Liver (tissue), 9 donors: Measurements from ENCODE around the gene IGF2R. TPM values are rescaled to one million over a fixed set of nuclear protein-coding genes. Genes with fewer than 3 reads are reported as not detected.

Experiments used
- DNase-seq: peaks from one replicate; pipeline ENCODE4 v3.0.0-alpha.2; 2017; ENCODE audit warnings: low spot score
- H3K27ac ChIP-seq, 2 donors: one replicate each; pipeline ENCODE4 v1.7.0; 2013; ENCODE audit warnings: inconsistent platforms in 2 of 2, low read length in 2 of 2, control low read depth in 1 of 2, low read depth in 1 of 2, mild to moderate bottlenecking in 1 of 2
- H3K27me3 ChIP-seq, 4 donors: one replicate each; pipeline versions ENCODE4 v1.6.1 to v1.7.0; 2013; ENCODE audit warnings: low read length in 3 of 4, inconsistent platforms in 1 of 4, mild to moderate bottlenecking in 1 of 4, moderate library complexity in 1 of 4; ENCODE audit not compliant: control insufficient read depth in 4 of 4, insufficient read depth in 4 of 4
- H3K36me3 ChIP-seq, 4 donors: one replicate each; pipeline versions ENCODE4 v1.6.1 to v1.7.0; 2013; ENCODE audit warnings: low read length in 3 of 4, mild to moderate bottlenecking in 3 of 4, low read depth in 1 of 4, moderate library complexity in 1 of 4; ENCODE audit not compliant: control insufficient read depth in 4 of 4, insufficient read depth in 3 of 4
- H3K4me1 ChIP-seq, 4 donors: one replicate each; pipeline versions ENCODE4 v1.6.1 to v1.7.0; 2013; ENCODE audit warnings: low read length in 3 of 4, mild to moderate bottlenecking in 3 of 4, moderate library complexity in 1 of 4; ENCODE audit not compliant: control insufficient read depth in 4 of 4, insufficient read depth in 4 of 4
- H3K4me3 ChIP-seq, 3 donors: one replicate each; pipeline versions ENCODE4 v1.6.1 to v1.7.0; 2013; ENCODE audit warnings: low read length in 3 of 3, control low read depth in 1 of 3, low read depth in 1 of 3, mild to moderate bottlenecking in 1 of 3
- H3K9ac ChIP-seq, 2 donors: one replicate each; pipeline ENCODE4 v1.7.0; 2013; ENCODE audit warnings: low read length in 2 of 2, mild to moderate bottlenecking in 2 of 2, moderate library complexity in 2 of 2, control low read depth in 1 of 2, low read depth in 1 of 2
- H3K9me3 ChIP-seq, 4 donors: one replicate each; pipeline versions ENCODE4 v1.6.1 to v1.7.0; 2013; ENCODE audit warnings: low read length in 3 of 4; ENCODE audit not compliant: control insufficient read depth in 4 of 4
- EGR1 ChIP-seq, 2 donors: IDR thresholded peaks; 2 replicates each; pipeline ENCODE4 v1.6.1; 2016 to 2018; ENCODE audit warnings: antibody characterized with exemption in 2 of 2, low read depth in 2 of 2
- FOXA1 ChIP-seq: IDR thresholded peaks from 2 replicates; pipeline ENCODE4 v1.6.1; 2016; ENCODE audit warnings: antibody characterized with exemption
- FOXA2 ChIP-seq: IDR thresholded peaks from 2 replicates; pipeline ENCODE4 v1.6.1; 2016; ENCODE audit warnings: antibody characterized with exemption
- GABPA ChIP-seq, 2 donors: IDR thresholded peaks in 1 of 2; conservative IDR thresholded peaks in 1 of 2; 2 replicates each; pipeline ENCODE4 v1.6.1; 2016; ENCODE audit warnings: antibody characterized with exemption in 2 of 2, mild to moderate bottlenecking in 1 of 2, moderate library complexity in 1 of 2
- HNF4A ChIP-seq, 2 donors: conservative IDR thresholded peaks; 2 replicates each; pipeline ENCODE4 v1.6.1; 2016; ENCODE audit warnings: antibody characterized with exemption in 2 of 2, mild to moderate bottlenecking in 2 of 2
- HNF4G ChIP-seq: IDR thresholded peaks from 2 replicates; pipeline ENCODE4 v1.6.1; 2016; ENCODE audit warnings: antibody characterized with exemption
- JUND ChIP-seq, 2 donors: IDR thresholded peaks; 2 replicates each; pipeline ENCODE4 v1.6.1; 2016; ENCODE audit warnings: antibody characterized with exemption in 2 of 2
- NR2F2 ChIP-seq: IDR thresholded peaks from 2 replicates; pipeline ENCODE4 v1.6.1; 2016; ENCODE audit warnings: antibody characterized with exemption
- RAD21 ChIP-seq, 2 donors: IDR thresholded peaks; 2 replicates each; pipeline ENCODE4 v1.6.1; 2016; ENCODE audit warnings: antibody characterized with exemption in 2 of 2, mild to moderate bottlenecking in 2 of 2
- RXRA ChIP-seq, 2 donors: IDR thresholded peaks; 2 replicates each; pipeline ENCODE4 v1.6.1; 2017 to 2018; ENCODE audit warnings: antibody characterized with exemption in 2 of 2, mild to moderate bottlenecking in 1 of 2
- SP1 ChIP-seq: IDR thresholded peaks from 2 replicates; pipeline ENCODE4 v1.6.1; 2018; ENCODE audit warnings: antibody characterized with exemption, mild to moderate bottlenecking
- TAF1 ChIP-seq: conservative IDR thresholded peaks from 2 replicates; pipeline ENCODE4 v1.6.1; 2016; ENCODE audit warnings: antibody characterized with exemption, mild to moderate bottlenecking
- YY1 ChIP-seq: IDR thresholded peaks from 2 replicates; pipeline ENCODE4 v1.6.1; 2016; ENCODE audit warnings: antibody characterized with exemption, mild to moderate bottlenecking
- WGBS: extraction: QIAGEN DNeasy Blood & Tissue Kit; methylation state at CpG from one replicate; pipeline ENCODE4 v1.1.7; 2013; 5-methylcytosine and 5-hydroxymethylcytosine counted together
- polyA plus RNA-seq, 2 donors: library from polyadenylated mRNA; stranded (reverse) in 1 of 2; unstranded in 1 of 2; fragments of 200-250 nt in 1 of 2; fragments of >200 nt in 1 of 2; fragmentation: Nextera tagmentation in 1 of 2; extraction: Ambion mirVana in 1 of 2; gene quantifications; one replicate each; pipeline versions ENCODE4 v1.2.1 to v1.2.3, GENCODE V29; 2013 to 2015
- total RNA-seq, 2 donors: library from RNA; depleted of rRNA; stranded (reverse); fragments of >200 nt; gene quantifications; one replicate each; pipeline ENCODE4 v1.2.3, GENCODE V29; 2014
- TF ChIP-seq, protein P1 (sequence below): IDR thresholded peaks from 2 replicates; pipeline ENCODE4 v1.6.1; 2016; ENCODE audit warnings: antibody characterized with exemption
- TF ChIP-seq, protein P2 (sequence below): IDR thresholded peaks from 2 replicates; pipeline ENCODE4 v1.6.1; 2016; ENCODE audit warnings: antibody characterized with exemption
- TF ChIP-seq, protein P3 (sequence below): IDR thresholded peaks from 2 replicates; pipeline ENCODE4 v1.6.1; 2016; ENCODE audit warnings: antibody characterized with exemption, mild to moderate bottlenecking
- TF ChIP-seq, protein P4 (sequence below): fragments of 150-350 bp; IDR thresholded peaks from 2 replicates; pipeline ENCODE4 v1.5.1; 2017; ENCODE audit warnings: improper control_type of control experiment, low read depth, low read length; ENCODE audit not compliant: missing input control
- TF ChIP-seq, protein P5 (sequence below): IDR thresholded peaks from 2 replicates; pipeline ENCODE4 v1.6.1; 2016; ENCODE audit warnings: antibody characterized with exemption
- donor health status: healthy.
- donor health status: healthy.
- donor health status: healthy.
- donor health status: healthy.
- donor health status: healthy.

Gene IGF2R
- total and polyA plus RNA-seq, 4 donors: 16.6 to 84.9 (median 45.7) TPM

DNA sequence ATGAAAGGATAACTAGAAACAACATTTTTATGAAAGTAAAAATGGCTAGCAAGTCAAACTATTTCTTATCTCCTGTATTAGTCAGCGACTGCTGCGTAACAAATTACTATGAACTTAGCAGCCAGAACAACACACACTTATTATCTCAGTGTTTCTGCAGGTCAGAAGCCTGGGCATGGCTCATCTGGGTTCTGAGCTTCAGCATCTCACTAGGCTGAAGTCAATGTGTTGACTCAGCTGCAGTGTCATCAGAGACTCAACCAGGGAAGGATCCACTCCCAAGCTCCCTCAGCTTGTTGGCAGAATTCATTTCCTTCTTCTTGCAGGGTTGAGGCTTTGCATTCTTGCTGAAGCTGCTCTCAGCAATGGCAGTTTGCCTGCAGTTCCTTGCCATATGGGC is 33.2 kb upstream of the IGF2R start:
- Histone ChIP-seq H3K4me1 (peaks cover 0 to 2% (median 0%) of the 10 kb centered on the region in 4 donors), H3K36me3 (no peaks in the 10 kb centered on the region), H3K9me3 (peaks cover 0 to 4% (median 0%) of the 10 kb centered on the region in 4 donors), H3K9ac (no peak overlapping the region), H3K27me3 (no peaks in the 10 kb centered on the region), H3K27ac (no peak overlapping the region), H3K4me3 (no peak overlapping the region)
- WGBS: 97% methylated on average over 2 of the region's 2 CpGs
- DNase-seq: no peak
- TF ChIP-seq SP1 (no peak), YY1 (no peak), RXRA (IDR thresholded peaks at IDR 0.05) (no peak), NR2F2 (no peak), TAF1 (no peak), FOXA2 (no peak), FOXA1 (no peak), JUND (IDR thresholded peaks at IDR 0.05) (no peak), GABPA (IDR thresholded peaks at IDR 0.05 in 1 of 2, conservative IDR thresholded peaks at IDR 0.05 in 1 of 2) (no peak), HNF4A (conservative IDR thresholded peaks at IDR 0.05) (no peak), HNF4G (no peak), EGR1 (IDR thresholded peaks at IDR 0.05; ENCODE audit: low read depth in 2 of 2) (no peak), RAD21 (IDR thresholded peaks at IDR 0.05) (no peak)
- TF ChIP-seq, protein P1, sequence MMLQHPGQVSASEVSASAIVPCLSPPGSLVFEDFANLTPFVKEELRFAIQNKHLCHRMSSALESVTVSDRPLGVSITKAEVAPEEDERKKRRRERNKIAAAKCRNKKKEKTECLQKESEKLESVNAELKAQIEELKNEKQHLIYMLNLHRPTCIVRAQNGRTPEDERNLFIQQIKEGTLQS: no peak
- TF ChIP-seq, protein P2, sequence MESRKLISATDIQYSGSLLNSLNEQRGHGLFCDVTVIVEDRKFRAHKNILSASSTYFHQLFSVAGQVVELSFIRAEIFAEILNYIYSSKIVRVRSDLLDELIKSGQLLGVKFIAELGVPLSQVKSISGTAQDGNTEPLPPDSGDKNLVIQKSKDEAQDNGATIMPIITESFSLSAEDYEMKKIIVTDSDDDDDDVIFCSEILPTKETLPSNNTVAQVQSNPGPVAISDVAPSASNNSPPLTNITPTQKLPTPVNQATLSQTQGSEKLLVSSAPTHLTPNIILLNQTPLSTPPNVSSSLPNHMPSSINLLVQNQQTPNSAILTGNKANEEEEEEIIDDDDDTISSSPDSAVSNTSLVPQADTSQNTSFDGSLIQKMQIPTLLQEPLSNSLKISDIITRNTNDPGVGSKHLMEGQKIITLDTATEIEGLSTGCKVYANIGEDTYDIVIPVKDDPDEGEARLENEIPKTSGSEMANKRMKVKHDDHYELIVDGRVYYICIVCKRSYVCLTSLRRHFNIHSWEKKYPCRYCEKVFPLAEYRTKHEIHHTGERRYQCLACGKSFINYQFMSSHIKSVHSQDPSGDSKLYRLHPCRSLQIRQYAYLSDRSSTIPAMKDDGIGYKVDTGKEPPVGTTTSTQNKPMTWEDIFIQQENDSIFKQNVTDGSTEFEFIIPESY: no peak
- TF ChIP-seq, protein P3, sequence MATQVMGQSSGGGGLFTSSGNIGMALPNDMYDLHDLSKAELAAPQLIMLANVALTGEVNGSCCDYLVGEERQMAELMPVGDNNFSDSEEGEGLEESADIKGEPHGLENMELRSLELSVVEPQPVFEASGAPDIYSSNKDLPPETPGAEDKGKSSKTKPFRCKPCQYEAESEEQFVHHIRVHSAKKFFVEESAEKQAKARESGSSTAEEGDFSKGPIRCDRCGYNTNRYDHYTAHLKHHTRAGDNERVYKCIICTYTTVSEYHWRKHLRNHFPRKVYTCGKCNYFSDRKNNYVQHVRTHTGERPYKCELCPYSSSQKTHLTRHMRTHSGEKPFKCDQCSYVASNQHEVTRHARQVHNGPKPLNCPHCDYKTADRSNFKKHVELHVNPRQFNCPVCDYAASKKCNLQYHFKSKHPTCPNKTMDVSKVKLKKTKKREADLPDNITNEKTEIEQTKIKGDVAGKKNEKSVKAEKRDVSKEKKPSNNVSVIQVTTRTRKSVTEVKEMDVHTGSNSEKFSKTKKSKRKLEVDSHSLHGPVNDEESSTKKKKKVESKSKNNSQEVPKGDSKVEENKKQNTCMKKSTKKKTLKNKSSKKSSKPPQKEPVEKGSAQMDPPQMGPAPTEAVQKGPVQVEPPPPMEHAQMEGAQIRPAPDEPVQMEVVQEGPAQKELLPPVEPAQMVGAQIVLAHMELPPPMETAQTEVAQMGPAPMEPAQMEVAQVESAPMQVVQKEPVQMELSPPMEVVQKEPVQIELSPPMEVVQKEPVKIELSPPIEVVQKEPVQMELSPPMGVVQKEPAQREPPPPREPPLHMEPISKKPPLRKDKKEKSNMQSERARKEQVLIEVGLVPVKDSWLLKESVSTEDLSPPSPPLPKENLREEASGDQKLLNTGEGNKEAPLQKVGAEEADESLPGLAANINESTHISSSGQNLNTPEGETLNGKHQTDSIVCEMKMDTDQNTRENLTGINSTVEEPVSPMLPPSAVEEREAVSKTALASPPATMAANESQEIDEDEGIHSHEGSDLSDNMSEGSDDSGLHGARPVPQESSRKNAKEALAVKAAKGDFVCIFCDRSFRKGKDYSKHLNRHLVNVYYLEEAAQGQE: no peak
- TF ChIP-seq, protein P4, sequence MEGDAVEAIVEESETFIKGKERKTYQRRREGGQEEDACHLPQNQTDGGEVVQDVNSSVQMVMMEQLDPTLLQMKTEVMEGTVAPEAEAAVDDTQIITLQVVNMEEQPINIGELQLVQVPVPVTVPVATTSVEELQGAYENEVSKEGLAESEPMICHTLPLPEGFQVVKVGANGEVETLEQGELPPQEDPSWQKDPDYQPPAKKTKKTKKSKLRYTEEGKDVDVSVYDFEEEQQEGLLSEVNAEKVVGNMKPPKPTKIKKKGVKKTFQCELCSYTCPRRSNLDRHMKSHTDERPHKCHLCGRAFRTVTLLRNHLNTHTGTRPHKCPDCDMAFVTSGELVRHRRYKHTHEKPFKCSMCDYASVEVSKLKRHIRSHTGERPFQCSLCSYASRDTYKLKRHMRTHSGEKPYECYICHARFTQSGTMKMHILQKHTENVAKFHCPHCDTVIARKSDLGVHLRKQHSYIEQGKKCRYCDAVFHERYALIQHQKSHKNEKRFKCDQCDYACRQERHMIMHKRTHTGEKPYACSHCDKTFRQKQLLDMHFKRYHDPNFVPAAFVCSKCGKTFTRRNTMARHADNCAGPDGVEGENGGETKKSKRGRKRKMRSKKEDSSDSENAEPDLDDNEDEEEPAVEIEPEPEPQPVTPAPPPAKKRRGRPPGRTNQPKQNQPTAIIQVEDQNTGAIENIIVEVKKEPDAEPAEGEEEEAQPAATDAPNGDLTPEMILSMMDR: no peak
- TF ChIP-seq, protein P5, sequence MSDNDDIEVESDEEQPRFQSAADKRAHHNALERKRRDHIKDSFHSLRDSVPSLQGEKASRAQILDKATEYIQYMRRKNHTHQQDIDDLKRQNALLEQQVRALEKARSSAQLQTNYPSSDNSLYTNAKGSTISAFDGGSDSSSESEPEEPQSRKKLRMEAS: no peak
